HG03442 (cell line): ENCODE results near the gene PARD6A.
A peak's percentile ranks its signal among the peaks of the same experiment; 100 is the strongest.

ENCODE experiments used
- ATAC-seq: cut with Tn5 transposase; IDR thresholded peaks from one replicate; pipeline ENCODE4 v1.9.1; 2021; ENCODE audit warnings: mild to moderate bottlenecking, moderate library complexity; ENCODE audit not compliant: unreplicated experiment

Gene PARD6A, protein sequence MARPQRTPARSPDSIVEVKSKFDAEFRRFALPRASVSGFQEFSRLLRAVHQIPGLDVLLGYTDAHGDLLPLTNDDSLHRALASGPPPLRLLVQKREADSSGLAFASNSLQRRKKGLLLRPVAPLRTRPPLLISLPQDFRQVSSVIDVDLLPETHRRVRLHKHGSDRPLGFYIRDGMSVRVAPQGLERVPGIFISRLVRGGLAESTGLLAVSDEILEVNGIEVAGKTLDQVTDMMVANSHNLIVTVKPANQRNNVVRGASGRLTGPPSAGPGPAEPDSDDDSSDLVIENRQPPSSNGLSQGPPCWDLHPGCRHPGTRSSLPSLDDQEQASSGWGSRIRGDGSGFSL

DNA sequence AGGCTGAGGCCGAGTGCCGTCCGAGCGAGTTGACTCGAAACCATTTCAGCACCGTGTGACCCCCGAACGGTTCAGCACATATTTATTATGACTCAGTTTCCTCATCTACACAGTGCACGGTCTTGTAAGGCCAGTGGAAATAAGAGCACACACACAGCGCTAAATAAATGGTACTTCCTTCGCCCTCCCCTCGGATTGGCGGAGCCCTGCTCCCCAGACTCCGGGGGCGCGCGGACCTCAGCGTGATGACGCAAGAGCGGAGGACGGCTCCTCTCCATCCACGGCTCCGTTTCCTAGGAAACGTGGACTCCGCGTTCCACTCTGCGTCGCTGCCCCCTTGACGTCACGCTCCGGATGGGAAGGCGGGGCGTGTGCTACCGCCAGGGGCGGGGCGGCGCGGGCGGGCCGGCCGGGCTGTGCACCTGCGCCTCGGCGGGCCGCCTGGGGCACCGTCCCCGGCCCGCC is at the start of gene PARD6A:
PARD6A (plus strand) TSS at position 397 of the 465 bp plus-strand sequence. CDS start 79 bp downstream, outside the sequence.
- ATAC-seq = peak; percentile 73

DNA sequence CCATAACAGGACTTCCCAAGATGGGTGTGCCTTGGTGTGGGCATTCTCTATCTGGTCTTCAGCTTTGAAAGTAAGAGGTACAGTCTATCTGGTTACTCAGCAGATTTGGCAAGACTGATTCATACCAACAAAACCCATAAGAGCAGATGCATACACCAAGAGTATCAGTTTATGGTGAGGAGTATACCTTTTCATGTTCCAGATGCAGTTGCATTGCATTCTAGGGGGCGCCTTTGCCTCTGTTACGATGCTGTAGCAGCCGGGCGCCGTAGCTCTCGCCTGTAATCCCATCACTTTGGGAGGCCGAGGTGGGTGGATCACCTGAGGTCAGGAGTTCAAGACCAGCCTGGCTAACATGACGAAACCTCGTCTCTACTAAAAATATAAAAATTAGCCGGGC is 47.0 kb upstream of the PARD6A start:
- no peak for ATAC-seq

DNA sequence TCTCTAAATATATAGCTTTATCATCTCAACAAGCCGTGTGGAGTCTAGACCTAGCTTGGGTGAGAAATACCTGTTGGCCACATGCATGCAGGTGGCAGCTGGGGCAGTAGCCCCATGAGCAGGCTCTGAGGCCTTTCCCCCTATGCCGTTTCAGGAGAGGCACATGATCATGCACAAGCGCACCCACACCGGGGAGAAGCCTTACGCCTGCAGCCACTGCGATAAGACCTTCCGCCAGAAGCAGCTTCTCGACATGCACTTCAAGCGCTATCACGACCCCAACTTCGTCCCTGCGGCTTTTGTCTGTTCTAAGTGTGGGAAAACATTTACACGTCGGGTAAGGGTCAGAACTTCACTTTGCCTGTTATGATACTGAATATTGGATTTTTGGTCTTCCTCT is 32.5 kb upstream of the PARD6A start:
- ATAC-seq = no peak

DNA sequence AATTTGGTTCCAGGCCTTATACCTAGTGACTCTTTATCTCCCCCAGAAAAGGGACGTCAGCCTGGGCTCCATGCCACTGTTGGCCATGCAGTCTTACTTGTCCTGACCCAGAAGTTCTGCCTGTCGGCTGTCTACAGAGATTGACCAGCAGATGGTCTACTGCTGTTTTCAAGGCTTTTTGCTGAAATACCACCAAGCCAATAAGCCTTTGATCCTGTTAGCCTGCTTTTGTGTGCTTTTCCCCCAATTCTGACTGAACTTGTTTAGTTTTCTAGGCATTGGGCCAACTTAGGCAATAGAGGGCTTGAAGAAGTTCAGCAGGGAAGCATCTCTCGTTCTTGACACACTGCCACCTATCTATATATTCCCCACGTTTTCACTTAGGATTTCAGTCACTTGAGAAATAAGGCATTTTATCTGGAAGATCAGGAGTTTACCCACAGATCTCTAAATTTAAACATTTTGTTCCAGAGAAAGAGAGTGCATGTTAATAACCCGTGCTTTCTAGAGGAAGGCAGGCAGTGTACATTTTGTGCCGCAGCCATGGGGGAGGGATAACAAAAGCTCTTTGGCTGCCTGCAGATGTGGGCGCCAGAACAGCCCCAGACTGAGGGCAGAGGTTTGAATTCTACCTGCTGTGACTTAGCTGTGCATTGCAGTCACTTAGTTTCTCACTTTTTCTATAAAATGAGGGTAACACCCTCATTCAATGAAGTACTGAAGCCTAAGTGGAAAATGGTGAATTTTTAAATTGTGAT is 28.2 kb upstream of the PARD6A start:
- no peak for ATAC-seq

DNA sequence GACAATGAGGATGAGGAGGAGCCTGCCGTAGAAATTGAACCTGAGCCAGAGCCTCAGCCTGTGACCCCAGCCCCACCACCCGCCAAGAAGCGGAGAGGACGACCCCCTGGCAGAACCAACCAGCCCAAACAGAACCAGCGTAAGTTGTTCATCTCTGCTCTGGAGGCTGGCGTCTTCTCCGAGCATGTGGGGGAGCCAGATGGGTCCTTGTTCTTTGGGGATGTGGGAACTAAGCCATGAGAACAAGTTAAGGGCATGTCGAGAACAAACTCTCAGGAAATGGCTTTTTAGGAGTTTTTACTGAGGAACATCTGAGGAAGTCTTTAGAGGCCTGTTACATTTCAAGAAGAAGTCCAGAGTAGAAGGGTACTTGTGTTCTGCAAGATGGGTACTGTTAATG is 24.0 kb upstream of the PARD6A start:
- no peak for ATAC-seq

DNA sequence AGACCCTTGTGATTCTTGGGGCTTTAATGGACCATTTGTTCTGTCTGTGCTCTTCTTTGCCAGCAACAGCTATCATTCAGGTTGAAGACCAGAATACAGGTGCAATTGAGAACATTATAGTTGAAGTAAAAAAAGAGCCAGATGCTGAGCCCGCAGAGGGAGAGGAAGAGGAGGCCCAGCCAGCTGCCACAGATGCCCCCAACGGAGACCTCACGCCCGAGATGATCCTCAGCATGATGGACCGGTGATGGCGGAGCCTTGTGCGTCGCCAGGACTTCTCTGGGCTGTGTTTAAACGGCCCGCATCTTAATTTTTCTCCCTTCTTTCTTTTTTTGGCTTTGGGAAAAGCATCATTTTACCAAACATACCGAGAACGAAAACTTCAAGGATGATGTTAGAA is 23.1 kb upstream of the PARD6A start:
- no peak for ATAC-seq

DNA sequence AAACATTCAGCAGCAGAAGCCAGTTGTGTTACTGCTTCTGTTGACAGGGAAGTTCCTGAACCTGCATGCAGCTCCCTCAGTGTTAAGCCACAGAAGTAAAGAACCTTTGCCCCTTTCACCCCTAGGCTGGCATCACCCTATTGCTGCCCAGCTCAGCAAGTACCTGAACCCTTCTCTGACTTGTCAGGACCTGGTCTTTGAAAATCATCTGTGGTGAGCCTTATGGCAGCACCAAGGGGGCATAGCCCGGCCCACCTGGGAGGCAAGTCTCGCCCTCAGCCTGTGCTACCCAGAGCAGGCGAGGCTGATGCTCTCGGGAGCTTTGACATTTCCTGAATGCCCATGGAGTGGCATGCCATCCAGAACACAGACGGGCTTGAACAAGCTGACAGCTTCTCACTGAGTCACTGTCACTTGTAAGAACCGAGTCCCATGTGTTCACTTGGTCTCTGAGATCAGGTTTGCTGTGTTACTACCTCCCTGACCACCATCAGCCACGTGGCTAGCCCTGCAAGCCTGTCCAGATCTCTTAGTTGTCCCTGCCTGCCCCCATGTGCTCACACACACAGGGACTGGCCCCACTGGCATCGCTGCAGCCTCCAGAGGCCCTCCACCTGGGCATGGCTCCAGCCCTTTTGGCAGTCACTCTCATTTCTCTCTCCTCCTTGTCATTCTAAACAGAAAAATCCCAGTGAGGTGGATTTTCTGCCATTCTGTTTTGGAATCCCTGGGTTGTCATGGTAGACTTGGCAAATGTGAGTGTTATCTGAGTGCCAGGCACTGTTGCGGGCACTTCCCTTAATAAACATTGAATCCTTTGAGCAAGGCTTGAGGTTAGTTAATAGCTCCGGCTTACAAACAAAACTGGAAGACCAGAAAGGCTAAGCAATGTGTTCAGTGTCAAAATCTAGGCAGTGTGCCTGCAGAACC is 18.7 kb upstream of the PARD6A start:
- ATAC-seq = no peak

DNA sequence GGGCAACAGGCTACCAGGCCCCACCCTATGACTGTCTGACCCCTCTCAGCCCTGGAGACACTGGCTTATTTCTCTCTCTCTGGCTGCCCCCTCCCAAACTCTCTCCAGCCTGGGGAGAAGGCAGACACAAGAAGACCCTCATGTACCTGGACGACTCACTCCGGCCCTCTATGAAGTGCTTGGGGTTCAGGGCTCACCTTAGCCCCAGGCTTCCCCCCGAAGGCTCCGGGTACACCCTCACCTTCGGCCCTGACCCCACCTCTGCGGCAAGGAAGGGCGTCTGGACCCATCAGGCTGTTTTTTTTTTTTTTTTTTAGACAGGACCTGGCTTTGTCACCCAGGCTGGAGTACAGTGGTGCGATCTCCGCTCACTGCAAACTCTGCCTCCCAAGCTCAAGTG is 16.7 kb upstream of the PARD6A start:
- ATAC-seq = no peak

DNA sequence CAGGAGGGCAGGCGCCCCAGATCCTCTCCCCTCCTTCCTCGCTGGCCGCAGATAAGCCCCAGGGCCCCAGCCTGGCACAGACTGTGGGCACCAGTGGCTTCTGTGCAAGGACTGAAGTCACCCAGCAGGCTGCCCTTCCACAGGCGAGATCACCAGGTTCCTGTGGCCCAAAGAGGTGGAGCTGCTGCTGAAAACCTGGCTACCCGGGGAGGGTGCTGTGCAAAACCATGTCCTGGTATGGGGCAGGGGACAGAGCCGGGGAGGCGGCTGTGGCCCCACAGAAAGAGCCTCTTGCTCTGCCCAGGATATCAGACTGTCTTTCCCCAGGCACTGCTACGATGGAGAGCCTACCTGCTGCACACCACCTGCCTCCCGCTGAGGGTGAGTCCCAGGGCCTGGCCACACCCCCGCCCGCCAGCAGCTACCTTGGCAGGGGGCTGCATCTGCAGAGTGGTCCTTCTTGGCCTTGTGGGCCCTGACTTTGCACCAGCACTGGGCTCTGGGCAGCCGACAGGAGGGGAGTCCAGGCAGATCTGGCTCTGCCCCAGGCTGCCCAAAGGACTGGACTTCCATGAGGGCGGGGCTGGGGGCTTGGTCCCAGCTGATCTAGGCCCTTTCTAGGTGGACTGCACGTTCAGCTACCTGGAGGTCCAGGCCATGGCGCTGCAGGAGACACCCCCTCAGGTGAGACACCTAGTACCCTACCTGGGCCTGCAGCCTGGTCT is 15.2 kb upstream of the PARD6A start:
- no peak for ATAC-seq

DNA sequence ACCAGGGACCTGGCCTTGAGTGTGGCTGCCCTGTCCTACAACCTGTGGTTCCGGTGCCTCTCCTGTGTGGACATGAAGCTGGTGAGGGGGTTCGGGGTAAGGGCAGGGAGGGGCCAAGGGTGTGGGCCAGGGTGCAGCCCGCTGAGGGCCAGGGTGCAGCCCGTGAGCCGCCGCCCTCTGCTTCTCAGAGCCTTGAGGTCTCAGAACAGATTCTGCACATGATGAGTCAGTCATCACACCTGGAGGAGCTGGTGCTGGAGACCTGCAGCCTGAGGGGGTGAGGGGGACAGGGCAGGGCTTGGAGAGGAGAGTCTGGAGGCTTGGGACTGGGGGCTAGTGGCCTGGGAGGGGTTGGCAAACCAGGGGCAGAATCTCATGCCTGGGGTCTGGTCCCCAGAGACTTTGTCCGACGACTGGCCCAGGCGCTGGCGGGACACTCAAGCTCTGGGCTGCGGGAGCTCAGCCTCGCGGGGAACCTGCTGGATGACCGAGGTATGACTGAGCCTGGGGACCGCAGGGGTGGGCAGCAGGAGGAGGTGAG is 13.6 kb upstream of the PARD6A start:
- no peak for ATAC-seq

DNA sequence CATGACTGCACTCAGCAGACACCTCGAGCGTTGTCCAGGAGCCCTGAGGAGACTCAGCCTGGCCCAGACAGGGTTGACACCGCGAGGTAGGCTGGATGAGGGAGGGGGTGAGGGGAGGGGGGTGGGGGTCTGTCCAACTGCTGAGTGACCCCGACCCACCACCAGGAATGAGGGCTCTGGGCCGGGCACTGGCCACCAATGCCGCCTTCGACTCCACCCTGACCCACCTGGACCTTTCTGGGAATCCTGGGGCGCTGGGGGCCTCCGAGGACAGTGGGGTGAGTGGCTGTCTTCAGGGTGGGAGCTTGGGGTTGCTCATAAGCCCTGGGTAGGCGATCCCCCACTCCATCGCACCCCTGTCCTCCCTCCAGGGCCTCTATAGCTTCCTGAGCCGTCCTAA is 13.1 kb upstream of the PARD6A start:
- no peak for ATAC-seq

DNA sequence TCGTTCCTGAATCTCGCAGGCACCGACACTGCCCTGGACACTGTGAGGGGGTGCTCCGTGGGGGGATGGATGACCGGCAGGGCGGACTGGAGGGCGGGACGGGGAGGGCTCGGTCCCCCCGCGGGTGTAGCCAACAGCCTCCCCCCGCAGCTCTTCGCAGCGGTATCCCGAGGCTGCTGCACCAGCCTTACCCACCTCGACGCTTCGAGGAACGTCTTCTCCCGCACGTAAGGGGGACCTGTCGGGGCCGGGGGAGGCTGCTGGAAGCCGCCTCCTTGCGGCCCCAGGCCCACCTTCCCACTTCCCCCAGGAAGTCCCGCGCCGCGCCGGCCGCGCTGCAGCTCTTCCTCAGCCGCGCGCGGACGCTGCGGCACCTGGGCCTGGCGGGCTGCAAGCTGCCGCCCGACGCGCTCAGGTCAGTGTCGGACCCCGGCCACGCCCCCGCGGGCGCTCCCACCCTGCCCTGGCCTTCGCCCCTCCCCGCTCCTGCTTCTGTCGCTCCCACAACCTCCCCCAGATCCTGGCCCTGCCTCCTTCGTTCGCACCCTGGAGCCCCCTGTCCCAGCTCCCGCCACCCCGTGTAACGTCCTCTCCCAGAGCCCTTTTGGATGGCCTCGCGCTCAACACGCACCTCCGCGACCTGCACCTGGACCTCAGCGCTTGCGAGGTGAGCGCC is 12.5 kb upstream of the PARD6A start:
- ATAC-seq = no peak

DNA sequence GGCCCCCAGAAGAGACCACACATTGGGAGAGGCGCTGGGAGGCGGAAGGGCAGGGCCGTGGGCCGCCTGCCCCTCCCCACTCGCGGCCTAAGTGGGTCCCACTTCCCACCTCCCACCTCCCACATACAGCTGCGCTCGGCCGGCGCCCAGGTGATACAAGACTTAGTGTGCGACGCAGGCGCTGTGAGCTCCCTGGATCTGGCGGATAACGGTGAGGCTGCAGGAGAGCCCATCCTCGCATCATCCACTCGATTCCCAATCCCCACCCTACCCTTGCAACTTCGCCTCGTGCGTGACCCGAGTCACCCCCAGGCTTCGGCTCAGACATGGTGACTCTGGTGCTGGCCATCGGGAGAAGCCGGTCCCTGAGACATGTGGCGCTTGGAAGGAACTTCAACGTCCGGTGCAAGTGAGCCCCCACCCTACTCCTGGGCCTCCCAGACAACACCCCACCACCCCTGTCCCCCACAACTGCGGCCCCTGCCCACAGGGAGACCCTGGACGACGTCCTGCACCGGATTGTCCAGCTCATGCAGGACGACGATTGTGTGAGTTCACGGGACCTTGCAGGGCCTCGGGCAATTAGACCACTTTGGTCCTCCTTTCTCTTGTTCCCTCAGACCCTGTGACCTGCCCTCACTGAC is 11.9 kb upstream of the PARD6A start:
- ATAC-seq = no peak

DNA sequence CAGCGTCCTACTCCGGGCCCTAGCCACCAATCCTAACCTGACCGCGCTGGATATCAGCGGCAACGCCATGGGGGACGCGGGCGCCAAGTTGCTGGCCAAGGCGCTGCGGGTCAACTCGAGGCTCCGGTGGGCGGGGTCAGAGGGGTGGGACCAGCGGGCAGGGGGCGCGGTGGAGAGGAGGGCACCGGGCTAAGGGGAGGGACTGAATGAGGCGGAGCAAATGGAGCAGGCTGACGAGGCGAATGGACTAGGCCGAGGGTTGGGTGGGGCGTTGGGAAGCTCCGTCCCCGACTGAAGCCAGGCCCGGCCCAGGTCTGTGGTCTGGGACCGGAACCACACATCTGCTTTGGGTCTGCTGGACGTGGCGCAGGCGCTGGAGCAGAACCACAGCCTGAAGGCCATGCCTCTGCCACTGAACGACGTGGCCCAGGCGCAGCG is 11.2 kb upstream of the PARD6A start:
- no peak for ATAC-seq

DNA sequence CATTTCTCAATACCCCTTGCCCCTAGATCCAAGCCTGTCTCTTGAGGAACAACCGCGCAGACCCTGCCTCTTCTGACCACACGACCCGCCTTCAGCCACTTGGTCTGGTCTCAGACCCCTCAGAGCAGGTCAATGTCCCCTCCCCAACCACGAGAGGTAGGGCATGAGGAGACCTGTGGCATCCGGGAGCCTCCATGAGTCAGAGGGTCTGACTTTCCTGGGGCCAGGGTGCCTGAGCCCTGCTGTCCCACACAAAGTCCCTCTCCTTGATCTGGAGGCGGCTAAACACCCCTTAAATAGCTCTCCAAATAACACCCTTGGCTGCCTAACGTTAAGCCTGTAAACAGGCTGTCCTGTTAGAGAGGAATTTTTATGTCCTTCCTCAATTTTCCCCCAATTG is 10.7 kb upstream of the PARD6A start:
- ATAC-seq = no peak

DNA sequence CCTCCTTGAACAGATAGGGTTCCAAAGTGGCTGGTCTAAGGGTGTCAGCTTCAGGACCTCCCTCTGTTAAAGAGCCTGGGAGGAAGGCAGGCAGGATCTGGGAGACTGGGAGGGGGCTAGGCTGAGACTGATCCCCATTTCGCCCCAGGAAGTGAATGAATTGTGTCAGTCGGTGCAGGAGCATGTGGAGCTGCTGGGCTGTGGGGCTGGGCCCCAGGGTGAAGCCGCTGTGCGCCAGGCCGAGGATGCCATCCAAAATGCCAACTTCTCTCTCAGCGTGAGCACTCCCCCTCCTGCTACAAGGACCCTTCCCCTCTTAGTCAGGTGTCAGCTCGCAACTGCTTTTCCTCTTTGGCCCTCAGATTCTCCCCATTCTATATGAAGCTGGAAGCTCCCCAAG is 9.7 kb upstream of the PARD6A start:
- no peak for ATAC-seq

DNA sequence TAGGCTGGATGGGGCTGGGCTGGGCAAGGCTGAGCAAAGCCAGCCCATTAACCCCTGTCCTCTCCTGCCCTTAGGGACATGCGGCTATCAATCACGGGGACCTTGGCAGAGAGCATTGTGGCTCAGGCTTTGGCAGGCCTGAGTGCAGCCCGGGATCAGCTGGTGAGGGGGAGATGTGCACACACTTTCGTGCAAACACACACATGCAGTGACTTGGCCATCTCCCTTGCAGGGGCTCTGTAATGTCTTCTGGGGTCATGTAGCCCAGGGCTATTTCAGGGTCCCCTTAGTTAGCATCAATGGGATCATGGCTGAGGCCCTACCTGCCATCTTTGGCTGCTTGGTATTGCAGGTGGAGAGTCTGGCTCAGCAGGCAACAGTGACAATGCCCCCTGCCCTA is 8.9 kb upstream of the PARD6A start:
- no peak for ATAC-seq

DNA sequence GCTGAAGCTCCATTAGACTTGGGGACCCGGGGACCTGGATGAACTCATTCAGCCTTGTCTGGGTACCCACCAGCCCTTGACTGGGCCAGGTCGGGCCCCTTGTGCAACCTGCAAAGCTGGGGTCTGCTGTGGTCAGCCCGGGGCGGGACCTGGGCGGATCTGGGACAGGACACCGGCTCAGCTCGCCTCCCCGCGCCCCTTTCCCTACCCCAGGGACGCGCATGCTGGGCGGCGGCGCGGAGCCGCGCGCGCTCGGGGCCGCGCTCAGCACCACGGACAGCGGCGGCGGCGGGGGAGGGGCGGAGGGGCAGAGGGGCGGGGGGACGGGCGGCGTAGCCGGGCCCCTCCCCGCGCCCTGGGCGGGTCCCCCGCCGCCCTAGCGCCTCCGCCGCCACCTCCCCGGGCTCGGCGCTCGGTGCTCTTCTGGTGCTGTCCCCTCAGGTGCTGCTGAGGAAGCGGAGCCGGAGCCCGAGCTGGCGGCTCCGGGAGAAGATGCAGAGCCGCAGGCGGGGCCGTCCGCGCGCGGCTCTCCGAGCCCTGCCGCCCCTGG is 8.1 kb upstream of the PARD6A start:
- no peak for ATAC-seq
